CD4-positive, alpha-beta T cell (primary cell): ENCODE measurements around the gene ATP8A2. TPM values are rescaled to one million over a fixed set of nuclear protein-coding genes. Genes with fewer than 3 reads are reported as not detected.

Experiments
- ATAC-seq: fragments of 200-7000 bp; cut with Tn5 transposase; one replicate; pipeline ENCODE4 v1.10.0; 2022; ENCODE audit warnings: mild to moderate bottlenecking; ENCODE audit not compliant: poor library complexity
- CTCF ChIA-PET: fragments of 350-600 bp; sonication (Branson Sonifier 250); formaldehyde crosslinking; loops from one replicate; lab custom pipeline; 2021; ENCODE audit warnings: antibody characterized with exemption, inconsistent platforms; lab: Charles Lee
- POLR2A ChIA-PET: fragments of 350-600 bp; sonication (Branson Sonifier 250); formaldehyde crosslinking; loops from one replicate; lab custom pipeline; 2021; ENCODE audit warnings: antibody characterized with exemption, inconsistent platforms; lab: Charles Lee
- DNase-seq, 14 experiments: peaks; one replicate each; pipeline ENCODE4 v3.0.0-alpha.2; 2013 to 2020; ENCODE audit warnings: mixed read lengths in 2 of 14
- H3K27ac ChIP-seq, 2 donors: one replicate each; pipeline versions ENCODE4 v1.5.1 to v1.7.0; 2013; ENCODE audit warnings: low read length in 2 of 2, low read depth in 1 of 2, mild to moderate bottlenecking in 1 of 2
- H3K27me3 ChIP-seq, 2 experiments: 1 replicate in 1 of 2; 2 replicates in 1 of 2; pipeline versions ENCODE4 v1.6.1 to v1.7.0; 2013; ENCODE audit warnings: low read length in 2 of 2, control low read depth in 1 of 2, mild to moderate bottlenecking in 1 of 2, moderate library complexity in 1 of 2; ENCODE audit not compliant: insufficient read depth in 2 of 2, control insufficient read depth in 1 of 2
- H3K36me3 ChIP-seq: one replicate; pipeline ENCODE4 v1.6.1; 2013; ENCODE audit warnings: low read length, control low read depth; ENCODE audit not compliant: insufficient read depth
- H3K4me1 ChIP-seq: one replicate; pipeline ENCODE4 v1.6.1; 2013; ENCODE audit warnings: low read length, control low read depth; ENCODE audit not compliant: insufficient read depth
- H3K4me3 ChIP-seq: one replicate; pipeline ENCODE4 v1.5.1; 2013; ENCODE audit warnings: mild to moderate bottlenecking, low read length, moderate library complexity
- H3K9me3 ChIP-seq, 2 experiments: 1 replicate in 1 of 2; 2 replicates in 1 of 2; pipeline versions ENCODE4 v1.6.1 to v1.7.0; 2013; ENCODE audit warnings: low read length in 2 of 2, mild to moderate bottlenecking in 2 of 2, control low read depth in 1 of 2, moderate library complexity in 1 of 2; ENCODE audit not compliant: control insufficient read depth in 1 of 2, insufficient read depth in 1 of 2
- H3K27ac Mint-ChIP-seq: one replicate; pipeline ENCODE4 v1.8.0; 2020; ENCODE audit warnings: mixed read lengths
- H3K27me3 Mint-ChIP-seq: one replicate; pipeline ENCODE4 v1.8.0; 2021; ENCODE audit warnings: mixed read lengths
- H3K36me3 Mint-ChIP-seq: one replicate; pipeline ENCODE4 v1.8.0; 2021; ENCODE audit warnings: low read depth, mixed read lengths
- H3K4me1 Mint-ChIP-seq: one replicate; pipeline ENCODE4 v1.8.0; 2021; ENCODE audit warnings: low read depth, mixed read lengths
- H3K4me3 Mint-ChIP-seq: one replicate; pipeline ENCODE4 v1.8.0; 2020; ENCODE audit warnings: mild to moderate bottlenecking, mixed read lengths
- H3K9me3 Mint-ChIP-seq: one replicate; pipeline ENCODE4 v1.8.0; 2020; ENCODE audit warnings: mixed read lengths
- intact Hi-C, 2 experiments: fragments of 100-400 bp; cut with DNase I in 1 of 2; cut with micrococcal nuclease in 1 of 2; formaldehyde crosslinking; loops; one replicate each; pipeline versions ENCODE4 v1.15.1 to v1.9.0; 2023 to 2025; cut with DNase I, micrococcal nuclease
- total RNA-seq, 174 experiments: library from RNA in 2 of 174; stranded (reverse) in 2 of 174; gene quantifications; one replicate each; pipeline ENCODE4 v1.2.3 and lab custom pipeline; 2021 to 2026
- TF ChIP-seq, protein P1 (sequence below): fragments of 200-600 bp; IDR thresholded peaks from one replicate; pipeline ENCODE4 v1.8.0; 2022; ENCODE audit warnings: antibody characterized with exemption, mild to moderate bottlenecking

The ATP8A2 gene
- total RNA-seq, 2 experiments from 2014 or later, result 0.22 to 0.36 TPM

- Histone ChIP-seq H3K27ac (no peak overlapping the region), H3K9me3 (no peaks in the 10 kb centered on the region), H3K4me3 (no peak overlapping the region), H3K4me1 (peaks cover 24% of the 10 kb centered on the region), H3K27me3 (no peaks in the 10 kb centered on the region), H3K36me3 (no peaks in the 10 kb centered on the region)
- ChIA-PET POLR2A (no interaction called here), CTCF (no interaction called here)
- intact Hi-C loops, result no loop called here
- TF ChIP-seq, protein P1, sequence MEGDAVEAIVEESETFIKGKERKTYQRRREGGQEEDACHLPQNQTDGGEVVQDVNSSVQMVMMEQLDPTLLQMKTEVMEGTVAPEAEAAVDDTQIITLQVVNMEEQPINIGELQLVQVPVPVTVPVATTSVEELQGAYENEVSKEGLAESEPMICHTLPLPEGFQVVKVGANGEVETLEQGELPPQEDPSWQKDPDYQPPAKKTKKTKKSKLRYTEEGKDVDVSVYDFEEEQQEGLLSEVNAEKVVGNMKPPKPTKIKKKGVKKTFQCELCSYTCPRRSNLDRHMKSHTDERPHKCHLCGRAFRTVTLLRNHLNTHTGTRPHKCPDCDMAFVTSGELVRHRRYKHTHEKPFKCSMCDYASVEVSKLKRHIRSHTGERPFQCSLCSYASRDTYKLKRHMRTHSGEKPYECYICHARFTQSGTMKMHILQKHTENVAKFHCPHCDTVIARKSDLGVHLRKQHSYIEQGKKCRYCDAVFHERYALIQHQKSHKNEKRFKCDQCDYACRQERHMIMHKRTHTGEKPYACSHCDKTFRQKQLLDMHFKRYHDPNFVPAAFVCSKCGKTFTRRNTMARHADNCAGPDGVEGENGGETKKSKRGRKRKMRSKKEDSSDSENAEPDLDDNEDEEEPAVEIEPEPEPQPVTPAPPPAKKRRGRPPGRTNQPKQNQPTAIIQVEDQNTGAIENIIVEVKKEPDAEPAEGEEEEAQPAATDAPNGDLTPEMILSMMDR, result no peak
- Mint-ChIP-seq H3K4me1 (peaks cover 24% of the 10 kb centered on the region), H3K27me3 (no peaks in the 10 kb centered on the region), H3K4me3 (no peak overlapping the region), H3K9me3 (peaks cover 6% of the 10 kb centered on the region), H3K27ac (no peak overlapping the region), H3K36me3 (no peaks in the 10 kb centered on the region)
- no peak for ATAC-seq
- no peak for DNase-seq
These were observed 587.2 kb downstream of the ATP8A2 start for GRCh38 chr13:25958986-25959385.

DNA sequence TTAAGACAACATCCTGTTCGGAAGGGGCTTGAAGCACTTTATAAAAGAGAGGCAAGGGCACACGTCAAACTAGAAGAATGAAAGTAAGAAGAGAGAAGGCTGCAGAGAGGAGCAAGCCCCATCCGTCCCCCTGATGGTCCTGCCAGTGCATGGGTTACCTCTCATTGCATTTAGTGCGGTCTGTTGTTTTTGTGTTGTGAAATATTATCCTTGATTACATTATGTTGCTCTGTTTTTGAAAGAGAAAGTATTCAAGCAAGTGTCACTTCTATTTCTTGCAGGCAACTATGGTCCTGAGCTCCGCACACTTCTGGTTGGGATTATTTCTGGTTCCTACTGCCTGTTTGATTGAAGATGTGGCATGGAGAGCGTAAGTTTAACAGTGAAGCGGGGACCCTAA lies 589.5 kb downstream of the ATP8A2 start:
- DNase-seq (no peak), ATAC-seq (no peak)
- Mint-ChIP-seq H3K4me1 (peaks cover 14% of the 10 kb centered on the region), H3K9me3 (peaks cover 5% of the 10 kb centered on the region), H3K4me3 (no peak overlapping the region), H3K36me3 (no peaks in the 10 kb centered on the region), H3K27ac (no peak overlapping the region), H3K27me3 (no peaks in the 10 kb centered on the region)
- intact Hi-C loops, result no loop called here
- no peaks in the 10 kb centered on the region for H3K9me3 ChIP-seq
- no peak overlapping the region for H3K4me3 ChIP-seq
- ChIA-PET POLR2A (no interaction called here), CTCF (no interaction called here)
- no peaks in the 10 kb centered on the region for H3K36me3 ChIP-seq
- H3K4me1 ChIP-seq, result peaks cover 17% of the 10 kb centered on the region
- H3K27ac ChIP-seq, result no peak overlapping the region
- H3K27me3 ChIP-seq, result no peaks in the 10 kb centered on the region
- TF ChIP-seq, protein P1, result no peak

DNA sequence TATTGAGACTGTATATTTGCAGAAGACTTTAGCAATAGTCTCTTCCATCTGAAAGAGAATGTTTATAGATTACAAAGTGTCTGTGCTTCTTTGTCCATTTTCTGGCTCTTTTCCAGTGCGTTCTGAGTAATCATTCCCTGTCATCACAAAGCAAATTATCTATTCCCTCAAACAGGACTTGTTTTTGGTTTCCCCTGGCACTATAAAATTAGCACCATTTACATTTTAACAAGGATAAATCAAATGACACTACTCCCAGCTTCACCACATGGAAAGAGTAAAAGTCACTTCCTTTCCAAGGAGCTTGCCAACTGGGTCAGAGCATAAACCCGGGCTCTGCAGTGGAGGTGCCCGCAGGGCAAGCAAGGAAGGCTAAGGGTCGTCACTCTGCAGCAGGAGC lies 591.9 kb downstream of the ATP8A2 start:
- no peaks in the 10 kb centered on the region for H3K27me3 Mint-ChIP-seq
- no peaks in the 10 kb centered on the region for H3K36me3 Mint-ChIP-seq
- POLR2A ChIA-PET, result no interaction called here
- intact Hi-C loops, result no loop called here
- ATAC-seq, result no peak
- peaks cover 1% of the 10 kb centered on the region for H3K9me3 Mint-ChIP-seq
- Histone ChIP-seq H3K27me3 (no peaks in the 10 kb centered on the region), H3K36me3 (no peaks in the 10 kb centered on the region), H3K4me1 (peaks cover 14% of the 10 kb centered on the region), H3K9me3 (no peaks in the 10 kb centered on the region), H3K4me3 (no peak overlapping the region), H3K27ac (no peak overlapping the region)
- CTCF ChIA-PET, result no interaction called here
- no peak overlapping the region for H3K27ac Mint-ChIP-seq
- H3K4me3 Mint-ChIP-seq, result no peak overlapping the region
- H3K4me1 Mint-ChIP-seq, result peaks cover 14% of the 10 kb centered on the region
- TF ChIP-seq, protein P1, result no peak
- DNase-seq, result no peak
